HG02623 (cell line): ENCODE measurements around the gene MED9.
"Not testable (repeated sequence)": the region's sequence is repeated elsewhere in the genome, so short reads cannot be mapped to it uniquely, and the experiment has no call there.

ENCODE experiments used
- ATAC-seq: cut with Tn5 transposase; IDR thresholded peaks from one replicate; pipeline ENCODE4 v1.9.1; 2021; ENCODE audit warnings: moderate library complexity; ENCODE audit not compliant: unreplicated experiment

Gene MED9

DNA sequence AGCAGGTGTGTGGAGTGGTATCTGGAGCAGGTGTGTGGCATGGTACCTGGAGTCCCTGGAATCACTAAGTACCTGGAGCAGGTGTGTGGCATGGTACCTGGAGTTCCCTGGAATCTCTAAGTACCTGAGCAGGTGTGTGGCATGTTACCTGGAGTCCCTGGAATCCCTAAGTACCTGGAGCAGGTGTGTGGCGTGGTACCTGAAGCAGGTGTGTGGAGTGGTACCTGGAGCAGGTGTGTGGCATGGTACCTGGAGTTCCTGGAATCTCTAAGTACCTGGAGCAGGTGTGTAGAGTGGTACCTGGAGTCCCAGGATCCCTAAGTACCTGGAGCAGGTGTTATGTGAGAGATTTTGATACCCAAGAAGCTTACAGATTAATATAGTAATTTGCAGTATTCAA lies 22.1 kb upstream of the MED9 start:
- not testable (repeated sequence) for ATAC-seq

DNA sequence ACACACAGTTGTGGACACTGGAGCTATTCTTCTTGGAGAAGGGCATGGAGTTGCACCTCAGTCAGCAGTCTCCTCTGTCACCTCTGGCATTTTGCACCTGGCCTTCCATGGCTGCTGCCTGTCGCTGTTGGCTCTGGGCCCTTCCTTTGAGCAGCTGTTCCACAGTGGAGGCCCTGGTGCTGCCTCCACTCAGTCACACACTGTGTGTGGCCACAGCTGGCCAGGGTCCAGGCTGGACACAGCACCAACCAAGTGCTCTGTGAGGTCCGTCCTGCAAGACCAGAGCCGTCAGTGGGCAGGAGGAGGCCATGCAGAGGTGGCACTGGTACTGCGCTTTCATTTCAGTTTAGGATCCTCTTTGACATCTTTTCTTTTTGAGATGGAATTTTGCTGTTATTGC lies 21.6 kb upstream of the MED9 start:
- ATAC-seq: no peak

DNA sequence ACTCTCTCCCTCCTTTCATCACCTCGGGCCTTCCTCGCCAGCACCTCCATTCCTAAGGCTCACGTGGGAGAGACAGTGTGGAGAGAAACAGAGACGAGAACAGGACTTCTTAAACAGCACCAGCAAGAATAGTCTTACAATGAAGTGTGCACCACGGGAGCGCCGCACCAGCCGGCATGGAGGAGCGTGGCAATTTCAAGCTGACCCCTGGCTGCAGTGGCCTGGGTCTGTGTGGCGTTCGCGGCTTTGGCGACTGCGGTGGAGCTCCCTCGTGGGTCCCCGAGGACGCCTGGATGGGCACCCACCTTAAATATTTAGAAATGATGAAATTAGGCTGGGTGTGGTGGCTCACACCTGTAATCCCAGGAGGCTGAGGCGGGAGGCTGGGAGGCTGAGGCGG lies 20.5 kb upstream of the MED9 start:
- no peak for ATAC-seq

- ATAC-seq: no peak
Observed at GRCh38 chr17:17457680-17458079, 19.1 kb upstream of the MED9 start.

GRCh38 chr17:17460038-17460437 lies 16.8 kb upstream of the MED9 start:
- no peak for ATAC-seq

GRCh38 chr17:17462048-17462824 lies 14.6 kb upstream of the MED9 start:
- ATAC-seq: no peak

DNA sequence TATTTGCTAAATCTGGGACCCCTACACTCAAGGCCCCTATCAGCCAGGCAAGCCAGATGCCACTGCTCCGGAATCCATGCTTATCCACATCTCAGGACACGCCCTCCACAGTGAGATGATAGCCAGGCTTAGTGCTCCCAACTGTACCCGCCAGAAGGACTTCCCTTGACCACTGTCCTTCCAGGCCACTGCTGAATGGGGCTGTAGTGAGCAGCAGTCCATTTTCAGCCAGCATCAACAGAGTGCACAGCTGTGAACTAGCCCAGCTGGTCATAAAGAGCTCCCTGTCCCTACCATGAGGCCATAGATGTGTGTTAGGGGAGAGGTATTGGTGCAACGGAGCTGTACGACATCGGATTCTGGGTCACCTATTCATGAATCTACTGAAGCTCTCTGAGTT lies 13.0 kb upstream of the MED9 start:
- ATAC-seq: no peak

DNA sequence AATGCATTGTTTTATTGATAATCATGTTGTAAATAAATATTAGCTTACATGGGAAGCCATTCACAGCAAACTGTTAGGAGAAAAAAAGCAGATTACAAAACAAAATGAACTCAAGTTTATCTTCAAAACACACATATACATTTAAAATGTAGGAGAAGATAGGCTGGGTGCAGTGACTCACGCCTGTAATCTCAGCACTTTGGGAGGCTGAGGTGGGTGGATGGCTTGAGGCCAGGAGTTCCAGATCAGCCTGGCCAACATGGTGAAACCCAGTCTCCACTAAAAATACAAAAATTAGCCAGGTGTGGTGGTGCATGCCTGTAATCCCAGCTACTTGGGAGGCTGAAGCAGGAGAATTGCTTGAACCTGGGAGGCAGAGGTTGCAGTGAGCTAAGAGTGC lies 10.9 kb upstream of the MED9 start:
- ATAC-seq: not testable (repeated sequence)

DNA sequence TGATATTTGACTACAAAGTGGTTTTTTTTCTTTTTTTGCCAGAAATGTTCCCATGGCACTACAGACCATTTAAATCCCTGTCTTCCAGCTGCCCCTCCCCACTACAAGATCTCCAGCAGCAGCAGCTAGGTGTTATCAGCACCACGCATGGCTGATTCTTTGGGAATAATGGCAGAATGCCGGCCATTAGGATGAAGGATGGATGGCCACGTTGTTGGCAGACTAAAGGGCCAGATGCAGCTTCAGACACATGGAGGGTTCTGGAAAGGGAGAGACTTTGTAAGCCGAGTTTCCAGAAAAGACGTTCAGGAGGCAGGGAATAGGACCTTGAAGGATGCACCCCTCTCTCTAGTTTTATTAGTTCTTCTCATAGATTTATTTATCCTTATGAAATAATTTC lies 10.3 kb upstream of the MED9 start:
- no peak for ATAC-seq

DNA sequence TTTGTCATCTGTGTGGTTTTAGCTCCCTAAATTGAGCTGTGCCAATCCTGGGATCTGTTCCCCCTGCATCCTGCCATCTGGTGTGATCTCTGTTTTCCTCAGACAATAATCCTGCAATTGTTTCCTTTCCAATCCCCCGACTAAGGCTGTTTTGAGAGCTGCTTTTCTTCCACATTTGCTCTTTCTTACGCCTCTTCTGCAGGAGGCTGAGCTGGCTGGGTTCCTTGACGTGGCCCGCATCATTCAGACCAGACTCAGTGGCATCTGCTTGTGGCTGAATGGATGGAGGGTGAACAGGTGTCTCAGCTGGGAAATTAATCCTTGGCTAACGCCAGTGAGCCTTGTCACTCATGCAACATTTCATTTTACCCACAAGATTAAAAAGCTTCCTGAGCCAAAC lies 9.8 kb upstream of the MED9 start:
- no peak for ATAC-seq

DNA sequence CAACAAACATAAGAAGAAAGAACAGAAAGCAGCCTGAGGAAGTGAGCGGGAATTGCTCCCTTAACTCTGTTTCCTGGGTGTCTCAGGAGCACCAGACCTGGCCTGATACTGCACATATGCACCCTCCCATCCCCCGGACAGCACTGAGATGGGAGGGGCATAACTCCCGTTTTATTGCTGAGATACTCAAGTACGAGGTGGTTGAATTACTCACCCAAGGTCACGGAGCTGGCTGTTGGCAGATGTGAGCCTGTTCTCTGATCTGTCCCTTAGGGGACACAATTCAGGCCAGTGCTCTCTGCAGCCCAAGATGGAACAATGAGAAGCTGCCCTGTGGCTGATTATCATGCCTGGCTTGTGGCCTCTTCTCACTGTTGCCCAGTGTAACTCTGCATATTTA lies 9.1 kb upstream of the MED9 start:
- no peak for ATAC-seq

DNA sequence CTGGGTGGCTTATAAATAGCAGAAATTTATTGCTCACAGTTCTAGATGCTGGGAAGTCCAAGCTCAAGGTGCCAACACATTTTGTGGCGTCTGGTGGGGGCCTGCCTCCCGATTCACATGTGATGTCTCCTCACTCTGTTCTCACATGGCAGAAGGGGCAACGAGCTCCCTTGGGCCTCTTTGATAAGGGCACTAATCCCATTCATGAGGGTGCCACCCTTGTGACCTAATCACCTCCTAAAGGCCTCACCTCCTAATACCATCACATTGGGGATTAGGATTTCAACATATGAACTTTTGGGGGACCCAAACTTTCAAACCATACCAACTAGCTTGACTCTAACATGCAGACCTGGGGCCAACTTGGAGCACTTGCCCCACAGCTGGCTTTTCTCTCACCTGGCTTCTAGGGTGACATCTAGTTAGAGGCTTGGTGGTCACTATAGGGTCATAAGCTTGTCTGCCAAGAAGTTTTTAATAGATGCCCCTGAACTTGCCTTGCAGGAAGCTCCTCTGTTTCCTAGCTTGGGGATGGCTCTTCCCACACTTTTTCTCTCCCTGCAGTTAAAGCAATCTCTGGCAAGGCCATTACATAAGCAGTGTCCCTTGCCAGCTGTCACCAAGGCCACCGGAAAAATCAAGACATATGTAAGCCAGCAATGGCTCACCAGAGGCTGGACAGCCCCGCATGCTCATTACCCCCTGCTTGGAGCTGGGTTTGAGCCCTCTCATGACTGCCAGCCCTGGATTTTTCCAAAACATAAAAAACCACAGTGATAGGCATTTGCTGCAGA lies 8.4 kb upstream of the MED9 start:
- ATAC-seq: no peak

DNA sequence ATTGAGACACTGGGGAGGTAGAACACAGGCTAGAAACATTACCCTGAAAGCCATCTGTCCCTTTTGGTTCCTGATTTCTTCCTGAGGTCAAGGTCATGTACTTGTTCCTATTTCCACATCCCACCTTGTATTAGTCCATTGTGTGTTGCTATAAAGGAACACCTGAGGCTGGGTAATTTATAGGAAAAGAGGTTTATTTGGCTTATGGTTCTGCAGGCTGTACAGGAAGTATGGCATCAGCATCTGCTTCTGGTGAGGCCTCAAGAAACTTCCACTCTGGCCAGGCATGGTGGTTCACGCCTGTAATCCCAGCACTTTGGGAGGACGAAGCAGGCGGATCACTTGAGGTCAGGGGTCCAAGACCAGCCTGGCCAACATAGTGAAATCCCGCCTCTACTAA lies 7.4 kb upstream of the MED9 start:
- no peak for ATAC-seq

DNA sequence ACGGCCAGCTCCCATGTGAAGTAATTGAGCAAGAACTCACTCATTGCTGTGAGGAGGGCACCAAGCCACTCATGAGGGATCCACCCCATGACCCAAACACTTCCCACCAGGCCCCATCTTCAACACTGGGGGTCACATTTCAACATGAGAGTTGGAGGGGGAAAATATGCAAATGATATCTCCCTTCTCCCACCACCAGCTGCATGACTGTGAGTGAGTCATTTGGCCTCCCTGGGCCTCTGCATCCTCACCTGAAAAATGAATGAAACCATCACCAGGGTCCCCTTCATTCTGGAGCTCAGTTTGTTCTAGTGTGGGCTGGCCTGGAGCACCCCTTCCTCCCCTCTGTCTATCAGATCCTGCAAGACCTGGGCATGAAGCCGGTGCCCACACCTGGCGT lies 6.8 kb upstream of the MED9 start:
- ATAC-seq: no peak

DNA sequence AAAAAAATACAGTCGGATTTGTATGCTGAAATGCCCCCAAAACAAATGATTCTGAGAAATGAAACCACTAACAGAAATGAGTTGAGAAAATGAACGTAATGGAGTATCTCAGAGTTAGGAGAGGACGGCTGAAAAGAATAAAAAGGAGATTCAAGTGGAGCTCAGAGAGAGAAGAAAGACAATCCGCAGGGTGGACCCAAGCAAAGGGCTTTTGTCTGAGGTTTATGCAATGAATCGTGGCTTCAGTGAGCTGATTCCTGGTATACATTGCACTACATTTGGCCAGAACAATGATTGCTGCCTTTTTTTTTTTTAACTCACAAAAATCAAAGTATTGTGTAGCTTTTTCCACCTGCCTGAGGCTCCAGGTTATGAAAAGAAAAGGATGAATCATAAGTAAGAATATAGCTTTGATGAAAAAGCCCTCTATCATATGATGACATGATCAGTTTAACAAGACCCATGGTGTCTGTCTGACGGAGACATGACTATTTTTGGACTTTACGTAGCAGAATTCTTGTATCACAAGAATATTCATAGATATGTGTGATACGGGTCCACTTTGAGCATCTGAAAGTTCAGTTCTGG lies 4.4 kb upstream of the MED9 start:
- ATAC-seq: no peak

DNA sequence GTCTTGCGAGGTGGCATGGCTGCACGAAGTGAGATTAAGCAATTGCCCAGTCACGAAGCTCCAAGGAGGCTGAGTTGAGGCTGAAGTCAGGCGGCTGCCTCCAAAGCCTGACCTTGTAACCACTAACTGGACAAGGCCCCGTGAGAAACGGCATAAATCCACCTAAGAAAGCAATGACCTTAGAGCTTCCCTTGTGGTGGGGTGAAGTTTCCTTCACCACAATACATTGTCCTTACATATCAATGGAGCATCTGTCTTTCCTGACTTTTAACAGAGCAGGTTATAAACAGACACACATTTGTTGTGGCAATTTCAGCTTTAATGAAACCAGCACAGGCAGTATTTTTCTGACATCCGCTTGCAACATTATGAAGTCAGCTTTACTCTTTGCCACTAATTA lies 2.5 kb upstream of the MED9 start:
- ATAC-seq: no peak

GRCh38 chr17:17479209-17479608 lies 2.4 kb downstream of the MED9 start:
- ATAC-seq: no peak

DNA sequence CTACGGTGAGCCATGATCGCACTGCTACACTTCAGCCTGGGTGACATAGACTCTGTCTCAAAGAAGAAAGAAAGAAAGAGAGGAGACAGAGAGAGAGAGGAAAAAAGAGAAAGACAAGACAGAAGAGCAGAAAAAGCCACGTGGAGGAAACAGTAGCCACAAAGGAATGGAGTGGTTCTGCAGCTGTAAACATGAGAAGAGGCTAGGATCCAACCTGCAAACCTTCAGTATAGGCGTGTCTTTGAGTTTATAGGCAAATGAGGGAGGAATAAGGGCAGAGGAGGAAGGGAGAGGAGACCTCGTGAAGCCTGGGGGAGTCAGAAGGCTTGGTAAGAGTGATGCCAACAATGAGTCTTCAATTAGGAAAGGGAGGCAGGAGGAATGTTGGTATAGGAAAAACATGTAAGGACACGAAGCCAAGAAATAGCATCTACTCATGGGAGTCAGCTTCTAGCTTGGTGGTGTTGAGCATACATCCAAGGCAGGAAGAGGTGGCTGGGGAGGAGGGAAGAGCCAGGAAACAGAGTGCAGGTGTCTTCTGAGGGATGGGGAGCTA lies 3.9 kb downstream of the MED9 start:
- ATAC-seq: no peak

DNA sequence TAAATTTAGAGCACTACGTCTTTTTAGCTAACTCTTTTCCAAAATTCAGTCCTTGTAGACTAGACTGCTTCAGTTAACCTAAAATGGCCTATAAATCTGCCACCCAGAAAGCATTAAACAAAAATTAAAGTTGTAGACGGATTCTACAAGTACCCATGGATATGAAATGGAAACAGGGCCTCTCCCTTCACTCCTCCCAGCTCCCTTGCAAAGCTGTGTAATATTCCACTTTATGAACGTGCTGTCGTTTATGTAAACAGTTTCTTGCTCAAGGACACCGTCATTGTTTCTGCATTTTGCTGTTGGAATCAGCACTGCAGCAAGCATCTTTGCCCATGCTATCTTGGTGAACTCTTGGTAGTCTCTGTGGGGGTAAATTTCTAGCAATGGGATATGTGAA lies 5.1 kb downstream of the MED9 start:
- no peak for ATAC-seq

DNA sequence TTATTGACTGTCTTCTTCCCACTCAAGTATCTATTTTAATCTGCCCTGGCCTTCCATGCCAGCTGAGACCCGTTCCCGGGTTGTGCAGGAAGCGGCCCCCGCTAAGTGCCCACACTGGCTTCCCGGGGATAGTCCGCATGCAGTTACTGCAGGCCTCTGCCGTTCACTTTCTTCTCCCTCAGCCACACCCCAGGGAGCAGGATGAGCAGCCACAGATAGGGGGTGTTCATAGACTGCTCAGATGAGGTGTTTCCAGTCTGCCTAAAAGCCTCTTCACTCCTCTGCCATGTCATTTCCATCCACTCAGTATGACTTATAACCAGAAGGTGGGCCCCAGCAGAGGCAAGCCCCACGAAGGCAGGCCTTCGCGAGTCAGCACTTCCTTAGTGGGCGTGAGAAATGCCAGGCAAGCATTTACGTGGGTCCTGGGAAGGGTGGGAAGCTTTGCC lies 7.7 kb downstream of the MED9 start:
- no peak for ATAC-seq

- ATAC-seq: no peak
Observed at GRCh38 chr17:17485420-17485819, 8.6 kb downstream of the MED9 start.

- ATAC-seq: not testable (repeated sequence)
Observed at GRCh38 chr17:17486416-17486815, 9.6 kb downstream of the MED9 start.
